HepG2 (cell line): ENCODE results near the gene UBE2O. TPM values are rescaled to one million over a fixed set of nuclear protein-coding genes. Genes with fewer than 3 reads are reported as not detected.

Source experiments
- CEBPG ChIP-seq: IDR thresholded peaks from 2 replicates; pipeline ENCODE4 v1.6.1; 2016
- CREM ChIP-seq, 2 experiments: sonication (generic) in 1 of 2; formaldehyde crosslinking in 1 of 2; IDR thresholded peaks; 2 replicates each; pipeline versions ENCODE4 v1.4.0 to v1.6.1; 2016 to 2020; ENCODE audit warnings: antibody characterized with exemption in 1 of 2, mild to moderate bottlenecking in 1 of 2, missing genetic modification reagents in 1 of 2
- ETV6 ChIP-seq: sonication (generic); formaldehyde crosslinking; conservative IDR thresholded peaks from 2 replicates; pipeline ENCODE4 v1.4.0; 2020; ENCODE audit warnings: missing genetic modification reagents
- KAT7 ChIP-seq: IDR thresholded peaks from 2 replicates; pipeline ENCODE4 v1.6.1; 2018; ENCODE audit warnings: borderline replicate concordance, missing compliant biosample characterization
- KLF13 ChIP-seq: sonication (generic); formaldehyde crosslinking; IDR thresholded peaks from 2 replicates; pipeline ENCODE4 v1.4.0; 2020; ENCODE audit warnings: mild to moderate bottlenecking, missing genetic modification reagents
- MTF1 ChIP-seq: sonication (generic); formaldehyde crosslinking; IDR thresholded peaks from 2 replicates; pipeline ENCODE4 v1.5.0; 2020; ENCODE audit warnings: missing genetic modification reagents
- PAWR ChIP-seq: sonication (generic); formaldehyde crosslinking; IDR thresholded peaks from 2 replicates; pipeline ENCODE4 v1.4.0; 2020; ENCODE audit warnings: missing genetic modification reagents, mild to moderate bottlenecking, borderline replicate concordance
- PHF21A ChIP-seq: sonication (generic); formaldehyde crosslinking; IDR thresholded peaks from 2 replicates; pipeline ENCODE4 v1.5.0; 2020; ENCODE audit warnings: mild to moderate bottlenecking, missing genetic modification reagents
- RARA ChIP-seq: IDR thresholded peaks from 2 replicates; pipeline ENCODE4 v1.6.1; 2016; ENCODE audit warnings: missing genetic modification reagents, missing compliant biosample characterization
- REL ChIP-seq: sonication (generic); formaldehyde crosslinking; conservative IDR thresholded peaks from 2 replicates; pipeline ENCODE4 v1.8.0; 2022; ENCODE audit warnings: mild to moderate bottlenecking, missing genetic modification reagents, moderate library complexity
- RELA ChIP-seq: sonication (generic); formaldehyde crosslinking; IDR thresholded peaks from 2 replicates; pipeline ENCODE4 v1.4.0; 2020; ENCODE audit warnings: missing genetic modification reagents
- RORA ChIP-seq: sonication (generic); formaldehyde crosslinking; IDR thresholded peaks from 2 replicates; pipeline ENCODE4 v1.5.0; 2020; ENCODE audit warnings: mild to moderate bottlenecking, missing genetic modification reagents, moderate library complexity
- SP4 ChIP-seq: sonication (generic); formaldehyde crosslinking; IDR thresholded peaks from 2 replicates; pipeline ENCODE4 v1.8.1; 2023; ENCODE audit warnings: mild to moderate bottlenecking, missing genetic modification reagents
- STAG1 ChIP-seq: sonication (generic); formaldehyde crosslinking; IDR thresholded peaks from 2 replicates; pipeline ENCODE4 v1.4.0; 2020; ENCODE audit warnings: missing genetic modification reagents
- ZNF160 ChIP-seq: sonication (generic); formaldehyde crosslinking; IDR thresholded peaks from 2 replicates; pipeline ENCODE4 v1.8.0; 2022; ENCODE audit warnings: mild to moderate bottlenecking, inconsistent platforms, missing genetic modification reagents
- ZNF281 ChIP-seq: sonication (generic); formaldehyde crosslinking; IDR thresholded peaks from 2 replicates; pipeline ENCODE4 v1.4.0; 2020; ENCODE audit warnings: missing genetic modification reagents, borderline replicate concordance
- ZNF576 ChIP-seq: sonication (generic); formaldehyde crosslinking; IDR thresholded peaks from 2 replicates; pipeline ENCODE4 v1.4.0; 2020; ENCODE audit warnings: mild to moderate bottlenecking, missing genetic modification reagents
- ZNF761 ChIP-seq: sonication (generic); formaldehyde crosslinking; conservative IDR thresholded peaks from 2 replicates; pipeline ENCODE4 v1.4.0; 2020; ENCODE audit warnings: mild to moderate bottlenecking, missing genetic modification reagents
- ZNF839 ChIP-seq: sonication (generic); formaldehyde crosslinking; IDR thresholded peaks from 2 replicates; pipeline ENCODE4 v1.4.0; 2020; ENCODE audit warnings: missing genetic modification reagents, mild to moderate bottlenecking, borderline replicate concordance
- polyA plus RNA-seq, 8 experiments: library from polyadenylated mRNA; depleted of rRNA in 3 of 8; stranded (reverse) in 7 of 8; unstranded in 1 of 8; fragments of >200 nt; fragmentation: Illumina TruSeq in 4 of 8; extraction: Trizol in 4 of 8; gene quantifications; 2 replicates each; pipeline versions ENCODE4 v1.2.1 to v1.2.3, GENCODE V29; 2011 to 2016; ENCODE audit warnings: low read depth in 4 of 8, missing spikeins in 1 of 8, mixed read lengths in 1 of 8; ENCODE audit not compliant: insufficient read depth in 1 of 8
- total RNA-seq, 5 experiments: library from RNA; depleted of rRNA; stranded (reverse); fragments of >200 nt; fragmentation: Illumina TruSeq; extraction: Trizol; gene quantifications; 2 replicates each; pipeline ENCODE4 v1.2.3, GENCODE V29; 2016; ENCODE audit warnings: low read depth in 1 of 5
- TF ChIP-seq, protein P1 (sequence below): sonication (generic); formaldehyde crosslinking; IDR thresholded peaks from one replicate; pipeline ENCODE4 v1.5.1; 2020; ENCODE audit warnings: mild to moderate bottlenecking, missing genetic modification reagents; ENCODE audit errors: not compliant biosample characterization

UBE2O gene
- total and polyA plus RNA-seq, 2 of the 13 experiments (the other 11 are each of a cell fraction or from before 2014, with no cell fraction given), result 21.5 to 23.5 TPM

DNA sequence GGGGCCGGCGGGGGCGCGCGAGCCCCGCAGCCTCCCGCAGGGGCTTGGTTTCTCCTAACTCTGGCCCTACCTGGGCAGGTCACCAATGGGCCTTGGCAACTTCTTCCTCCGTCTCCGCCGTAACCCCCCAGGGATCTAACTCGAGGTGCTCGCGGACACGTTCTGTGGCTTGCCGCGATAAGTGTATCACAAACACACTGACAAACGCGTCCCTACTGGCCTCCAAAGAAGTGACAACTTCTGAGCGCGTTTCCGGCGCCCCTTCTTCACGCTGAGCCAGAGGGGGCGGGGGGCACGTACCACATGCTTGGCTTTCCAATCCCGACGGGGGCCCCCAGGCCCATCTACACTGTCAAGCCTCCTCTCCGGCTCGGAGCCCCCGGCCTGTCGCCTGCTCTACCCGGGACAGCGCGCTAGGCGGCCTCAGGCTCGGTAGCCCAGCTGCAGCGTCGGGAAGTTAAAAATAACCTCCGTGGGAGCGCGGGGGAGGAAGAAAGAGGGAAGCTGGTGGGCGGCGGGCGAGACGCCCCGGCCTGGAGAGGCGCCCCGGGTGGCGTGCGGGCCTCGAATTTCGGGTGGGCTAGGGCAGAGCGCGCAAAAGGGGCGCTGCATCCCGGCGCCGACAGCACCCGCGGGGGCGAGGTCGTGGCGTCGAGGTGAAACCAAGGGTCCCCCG, 69.3 kb downstream of the UBE2O start (continued):
- TF ChIP-seq, protein P1, sequence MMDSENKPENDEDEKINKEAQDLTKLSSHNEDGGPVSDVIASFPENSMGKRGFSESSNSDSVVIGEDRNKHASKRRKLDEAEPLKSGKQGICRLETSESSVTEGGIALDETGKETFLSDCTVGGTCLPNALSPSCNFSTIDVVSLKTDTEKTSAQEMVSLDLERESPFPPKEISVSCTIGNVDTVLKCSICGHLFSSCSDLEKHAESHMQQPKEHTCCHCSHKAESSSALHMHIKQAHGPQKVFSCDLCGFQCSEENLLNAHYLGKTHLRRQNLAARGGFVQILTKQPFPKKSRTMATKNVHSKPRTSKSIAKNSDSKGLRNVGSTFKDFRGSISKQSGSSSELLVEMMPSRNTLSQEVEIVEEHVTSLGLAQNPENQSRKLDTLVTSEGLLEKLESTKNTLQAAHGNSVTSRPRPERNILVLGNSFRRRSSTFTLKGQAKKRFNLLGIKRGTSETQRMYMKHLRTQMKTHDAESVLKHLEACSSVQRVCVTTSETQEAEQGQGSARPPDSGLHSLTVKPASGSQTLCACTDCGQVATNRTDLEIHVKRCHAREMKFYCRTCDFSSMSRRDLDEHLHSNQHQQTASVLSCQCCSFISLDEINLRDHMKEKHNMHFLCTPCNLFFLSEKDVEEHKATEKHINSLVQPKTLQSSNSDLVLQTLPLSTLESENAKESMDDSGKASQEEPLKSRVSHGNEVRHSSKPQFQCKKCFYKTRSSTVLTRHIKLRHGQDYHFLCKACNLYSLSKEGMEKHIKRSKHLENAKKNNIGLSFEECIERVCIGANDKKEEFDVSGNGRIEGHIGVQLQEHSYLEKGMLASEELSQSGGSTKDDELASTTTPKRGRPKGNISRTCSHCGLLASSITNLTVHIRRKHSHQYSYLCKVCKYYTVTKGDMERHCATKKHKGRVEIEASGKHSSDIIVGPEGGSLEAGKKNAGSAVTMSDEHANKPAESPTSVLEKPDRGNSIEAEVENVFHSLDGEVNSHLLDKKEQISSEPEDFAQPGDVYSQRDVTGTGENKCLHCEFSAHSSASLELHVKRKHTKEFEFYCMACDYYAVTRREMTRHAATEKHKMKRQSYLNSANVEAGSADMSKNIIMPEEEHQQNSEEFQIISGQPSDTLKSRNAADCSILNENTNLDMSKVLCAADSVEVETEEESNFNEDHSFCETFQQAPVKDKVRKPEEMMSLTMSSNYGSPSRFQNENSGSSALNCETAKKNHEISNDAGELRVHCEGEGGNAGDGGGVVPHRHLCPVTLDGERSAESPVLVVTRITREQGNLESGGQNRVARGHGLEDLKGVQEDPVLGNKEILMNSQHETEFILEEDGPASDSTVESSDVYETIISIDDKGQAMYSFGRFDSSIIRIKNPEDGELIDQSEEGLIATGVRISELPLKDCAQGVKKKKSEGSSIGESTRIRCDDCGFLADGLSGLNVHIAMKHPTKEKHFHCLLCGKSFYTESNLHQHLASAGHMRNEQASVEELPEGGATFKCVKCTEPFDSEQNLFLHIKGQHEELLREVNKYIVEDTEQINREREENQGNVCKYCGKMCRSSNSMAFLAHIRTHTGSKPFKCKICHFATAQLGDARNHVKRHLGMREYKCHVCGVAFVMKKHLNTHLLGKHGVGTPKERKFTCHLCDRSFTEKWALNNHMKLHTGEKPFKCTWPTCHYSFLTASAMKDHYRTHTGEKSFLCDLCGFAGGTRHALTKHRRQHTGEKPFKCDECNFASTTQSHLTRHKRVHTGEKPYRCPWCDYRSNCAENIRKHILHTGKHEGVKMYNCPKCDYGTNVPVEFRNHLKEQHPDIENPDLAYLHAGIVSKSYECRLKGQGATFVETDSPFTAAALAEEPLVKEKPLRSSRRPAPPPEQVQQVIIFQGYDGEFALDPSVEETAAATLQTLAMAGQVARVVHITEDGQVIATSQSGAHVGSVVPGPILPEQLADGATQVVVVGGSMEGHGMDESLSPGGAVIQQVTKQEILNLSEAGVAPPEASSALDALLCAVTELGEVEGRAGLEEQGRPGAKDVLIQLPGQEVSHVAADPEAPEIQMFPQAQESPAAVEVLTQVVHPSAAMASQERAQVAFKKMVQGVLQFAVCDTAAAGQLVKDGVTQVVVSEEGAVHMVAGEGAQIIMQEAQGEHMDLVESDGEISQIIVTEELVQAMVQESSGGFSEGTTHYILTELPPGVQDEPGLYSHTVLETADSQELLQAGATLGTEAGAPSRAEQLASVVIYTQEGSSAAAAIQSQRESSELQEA (CRISPR knock-in tag), result no peak
- TF ChIP-seq CEBPG (CRISPR knock-in tag) (0 out of 2 replicates have a peak, but pooled peaks have one; percentile 4), ETV6 (no peak), ZNF761 (0 out of 2 replicates have a peak, but pooled peaks have one; percentile 37), REL (CRISPR knock-in tag) (peak; percentile 39; the same call in 1 of the 2 replicates), ZNF281 (no peak), PHF21A (CRISPR knock-in tag) (peak; percentile 28; the same call in 1 of the 2 replicates), RARA (CRISPR knock-in tag) (no peak), MTF1 (no peak), PAWR (CRISPR knock-in tag) (no peak), ZNF160 (CRISPR knock-in tag) (no peak), RORA (CRISPR knock-in tag) (no peak), ZNF576 (CRISPR knock-in tag) (no peak), KLF13 (no peak), CREM (IDR thresholded peaks at IDR 0.05) (no peak), CREM (CRISPR knock-in tag; IDR thresholded peaks at IDR 0.05) (no peak), KAT7 (CRISPR knock-in tag) (no peak; the same call in 1 of the 2 replicates), ZNF839 (CRISPR knock-in tag) (no peak; the same call in none of the 2 replicates), STAG1 (no peak; the same call in 1 of the 2 replicates), SP4 (CRISPR knock-in tag) (no peak), RELA (CRISPR knock-in tag) (no peak)
